ENCODE results near the gene SKP1.

DNA sequence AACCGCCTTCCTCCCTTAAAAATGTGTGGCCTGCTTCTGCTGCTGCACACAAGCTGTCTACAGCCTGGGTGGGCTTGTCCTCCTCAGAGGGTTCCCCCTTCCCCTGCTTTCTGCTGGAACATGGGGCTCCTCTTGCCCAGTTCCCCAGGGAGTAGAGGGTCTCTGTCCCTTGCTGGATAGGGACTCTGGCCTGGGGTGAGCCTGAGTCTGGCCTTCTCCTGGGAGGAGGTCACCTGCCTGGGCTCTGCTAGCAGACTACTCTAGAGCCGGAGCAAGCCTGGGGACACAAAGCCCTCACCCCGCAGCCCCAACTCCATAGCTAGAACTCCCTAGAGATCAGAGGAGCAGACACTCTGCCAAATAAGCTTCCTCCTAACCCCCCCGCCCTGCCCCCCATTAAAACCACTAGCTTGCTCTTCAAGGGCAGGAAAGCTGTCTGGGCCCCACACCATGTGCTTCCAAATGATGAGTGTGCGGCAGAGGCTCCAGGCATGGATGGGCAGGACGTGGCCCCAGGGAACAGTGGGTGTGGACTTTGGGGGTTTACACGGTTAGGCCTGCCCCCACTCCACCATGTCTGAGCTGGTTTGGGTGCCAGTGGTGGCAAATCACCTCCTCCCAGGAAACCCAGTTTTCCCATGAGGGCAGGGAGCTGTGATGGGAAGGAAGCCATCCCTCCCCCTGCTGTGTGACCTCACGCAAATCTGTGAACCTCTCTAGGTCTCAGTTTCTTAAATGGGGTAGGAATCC, 52.3 kb downstream of the SKP1 start:
- TF ChIP-seq, protein P1, sequence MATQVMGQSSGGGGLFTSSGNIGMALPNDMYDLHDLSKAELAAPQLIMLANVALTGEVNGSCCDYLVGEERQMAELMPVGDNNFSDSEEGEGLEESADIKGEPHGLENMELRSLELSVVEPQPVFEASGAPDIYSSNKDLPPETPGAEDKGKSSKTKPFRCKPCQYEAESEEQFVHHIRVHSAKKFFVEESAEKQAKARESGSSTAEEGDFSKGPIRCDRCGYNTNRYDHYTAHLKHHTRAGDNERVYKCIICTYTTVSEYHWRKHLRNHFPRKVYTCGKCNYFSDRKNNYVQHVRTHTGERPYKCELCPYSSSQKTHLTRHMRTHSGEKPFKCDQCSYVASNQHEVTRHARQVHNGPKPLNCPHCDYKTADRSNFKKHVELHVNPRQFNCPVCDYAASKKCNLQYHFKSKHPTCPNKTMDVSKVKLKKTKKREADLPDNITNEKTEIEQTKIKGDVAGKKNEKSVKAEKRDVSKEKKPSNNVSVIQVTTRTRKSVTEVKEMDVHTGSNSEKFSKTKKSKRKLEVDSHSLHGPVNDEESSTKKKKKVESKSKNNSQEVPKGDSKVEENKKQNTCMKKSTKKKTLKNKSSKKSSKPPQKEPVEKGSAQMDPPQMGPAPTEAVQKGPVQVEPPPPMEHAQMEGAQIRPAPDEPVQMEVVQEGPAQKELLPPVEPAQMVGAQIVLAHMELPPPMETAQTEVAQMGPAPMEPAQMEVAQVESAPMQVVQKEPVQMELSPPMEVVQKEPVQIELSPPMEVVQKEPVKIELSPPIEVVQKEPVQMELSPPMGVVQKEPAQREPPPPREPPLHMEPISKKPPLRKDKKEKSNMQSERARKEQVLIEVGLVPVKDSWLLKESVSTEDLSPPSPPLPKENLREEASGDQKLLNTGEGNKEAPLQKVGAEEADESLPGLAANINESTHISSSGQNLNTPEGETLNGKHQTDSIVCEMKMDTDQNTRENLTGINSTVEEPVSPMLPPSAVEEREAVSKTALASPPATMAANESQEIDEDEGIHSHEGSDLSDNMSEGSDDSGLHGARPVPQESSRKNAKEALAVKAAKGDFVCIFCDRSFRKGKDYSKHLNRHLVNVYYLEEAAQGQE (IDR thresholded peaks at IDR 0.05; ENCODE audit: insufficient read depth in 1 of 2, low read depth in 2 of 2, low read length in 2 of 2) = no peak
- no peak for TF ChIP-seq POLR2AphosphoS5 (IDR thresholded peaks at IDR 0.05; ENCODE audit: low read depth, low read length)
- no peak for TF ChIP-seq TAF1 (IDR thresholded peaks at IDR 0.05; ENCODE audit: borderline replicate concordance, insufficient read depth, low read length)

Measured in PFSK-1 (cell line).